ENCODE measurements around the gene SCG2. TPM values are rescaled to one million over a fixed set of nuclear protein-coding genes. Genes with fewer than 3 reads are reported as not detected.

Gene SCG2
- total and polyA plus RNA-seq, 2 of the 4 experiments (the other 2 are of a cell fraction) = 0.36 to 0.46 TPM

DNA sequence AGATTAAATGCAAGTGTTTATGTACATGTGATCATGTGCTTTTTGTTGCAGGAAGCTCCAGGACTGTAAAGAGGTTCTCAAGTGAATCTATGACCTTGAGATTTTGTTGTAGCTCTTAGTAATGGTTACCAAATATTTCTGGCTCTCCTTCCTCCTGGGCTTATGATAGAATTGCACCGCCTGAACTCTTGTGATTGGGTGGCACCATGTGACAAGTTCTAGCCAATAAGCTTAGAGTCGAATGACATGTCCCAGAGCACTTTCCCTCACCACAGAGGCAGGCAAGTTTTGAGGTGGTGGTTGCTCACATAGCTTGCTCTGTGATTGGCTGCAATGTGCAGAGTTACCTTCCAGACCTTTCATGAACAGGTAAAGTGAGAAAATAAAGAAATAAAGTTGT, 8.9 kb upstream of the SCG2 start:
- Histone ChIP-seq H2BK20ac (ENCODE audit: low read depth, low read length) (no peak overlapping the region), H3K9me1 (ENCODE audit: insufficient read depth, low read length) (no peaks in the 10 kb centered on the region; the same call in 1 of the 2 replicates), H3K56ac (ENCODE audit: extremely low read depth, insufficient read depth, low read length) (no peak overlapping the region), H3K18ac (ENCODE audit: low read depth, low read length) (no peak overlapping the region), H3K27me3 (ENCODE audit: control insufficient read depth, insufficient read depth, low read length) (no peaks in the 10 kb centered on the region), H3K9me3 (ENCODE audit: control insufficient read depth, insufficient read depth, low read length) (no peaks in the 10 kb centered on the region), H3K14ac (replicated peaks; ENCODE audit: low read depth, low read length) (no peak overlapping the region), H3K36me3 (ENCODE audit: control insufficient read depth, insufficient read depth, low read length) (no peaks in the 10 kb centered on the region), H4K5ac (ENCODE audit: low read depth, low read length) (no peak overlapping the region), H2BK120ac (ENCODE audit: low read depth, low read length) (no peak overlapping the region), H3K23ac (ENCODE audit: low read depth, low read length) (no peak overlapping the region), H3K4me2 (ENCODE audit: low read depth, low read length) (no peak overlapping the region), H2AFZ (replicated peaks; ENCODE audit: low read length, poor library complexity) (peak overlapping the region; percentile 18), H4K91ac (ENCODE audit: insufficient read depth, low read depth, low read length) (no peak overlapping the region), H3K4ac (ENCODE audit: low read depth, low read length) (no peak overlapping the region), H3K9ac (ENCODE audit: low read depth, low read length) (no peak overlapping the region), H3K4me1 (ENCODE audit: control insufficient read depth, insufficient read depth, low read length) (peaks cover 3% of the 10 kb centered on the region; the same call in 1 of the 2 replicates), H2AK9ac (replicated peaks; ENCODE audit: low read depth, low read length, poor library complexity) (no peak overlapping the region), H4K20me1 (ENCODE audit: insufficient read depth, low read length) (no peaks in the 10 kb centered on the region), H2AK5ac (ENCODE audit: low read depth, low read length) (no peak overlapping the region), H3K27ac (ENCODE audit: insufficient read depth, low read length) (no peak overlapping the region), H2BK15ac (ENCODE audit: low read depth, low read length) (no peak overlapping the region), H4K8ac (ENCODE audit: low read depth in 2 of 2, low read length in 2 of 2) (no peak overlapping the region), H3K4me3 (ENCODE audit: insufficient read depth, low read depth, low read length) (no peak overlapping the region), H3K79me1 (ENCODE audit: low read depth in 1 of 2, low read length in 2 of 2) (no peaks in the 10 kb centered on the region), H2BK5ac (ENCODE audit: low read depth, low read length, poor library complexity, severe bottlenecking) (no peak overlapping the region)
- dilution Hi-C loops (cut with HindIII; ENCODE audit: low sequenced_read_pairs, unreplicated experiment) (no loop called here), intact Hi-C loops (cut with micrococcal nuclease) (loop anchor here (5.0 to 10.0 kb wide), 2 partner anchors 186 to 556 kb away; partner anchors contain the start of gene KCNE4), in situ Hi-C loops (cut with MboI; ENCODE audit: low sequenced_read_pairs) (no loop called here)
- WGBS, 2 experiments (ENCODE audit: extremely low coverage in 2 of 2, insufficient read length in 1 of 2) = no CpG with 5 or more reads among the region's 2 CpGs
- no TSS peak for BruUV-seq (replicated peaks)
- ChIA-PET POLR2A (ENCODE audit: unreplicated experiment) (no interaction called here), CTCF (no interaction called here)
- ATAC-seq (ENCODE audit: low read depth) (no peak), DNase-seq (no peak)
- TF ChIP-seq FOS (IDR thresholded peaks at IDR 0.05; ENCODE audit: low read depth, low read length) = no peak
- TF ChIP-seq, protein P1, sequence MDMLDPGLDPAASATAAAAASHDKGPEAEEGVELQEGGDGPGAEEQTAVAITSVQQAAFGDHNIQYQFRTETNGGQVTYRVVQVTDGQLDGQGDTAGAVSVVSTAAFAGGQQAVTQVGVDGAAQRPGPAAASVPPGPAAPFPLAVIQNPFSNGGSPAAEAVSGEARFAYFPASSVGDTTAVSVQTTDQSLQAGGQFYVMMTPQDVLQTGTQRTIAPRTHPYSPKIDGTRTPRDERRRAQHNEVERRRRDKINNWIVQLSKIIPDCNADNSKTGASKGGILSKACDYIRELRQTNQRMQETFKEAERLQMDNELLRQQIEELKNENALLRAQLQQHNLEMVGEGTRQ (IDR thresholded peaks at IDR 0.05; ENCODE audit: low read depth, low read length) = no peak; the same call in 1 of the 2 replicates
- TF ChIP-seq MXI1 (IDR thresholded peaks at IDR 0.05; ENCODE audit: borderline replicate concordance, low read depth, low read length) = no peak
- no peak for TF ChIP-seq NFE2L2 (IDR thresholded peaks at IDR 0.05; ENCODE audit: low read depth, low read length)
- no peak for TF ChIP-seq MAZ (IDR thresholded peaks at IDR 0.05; ENCODE audit: borderline replicate concordance, low read depth, low read length)
- TF ChIP-seq RCOR1 (IDR thresholded peaks at IDR 0.05; ENCODE audit: insufficient replicate concordance, low read length) = no peak
- no peak for TF ChIP-seq MAFK (IDR thresholded peaks at IDR 0.05; ENCODE audit: low read depth, low read length)
- no peak for TF ChIP-seq SMC3 (IDR thresholded peaks at IDR 0.05; ENCODE audit: low read depth, low read length)
- TF ChIP-seq, protein P2, sequence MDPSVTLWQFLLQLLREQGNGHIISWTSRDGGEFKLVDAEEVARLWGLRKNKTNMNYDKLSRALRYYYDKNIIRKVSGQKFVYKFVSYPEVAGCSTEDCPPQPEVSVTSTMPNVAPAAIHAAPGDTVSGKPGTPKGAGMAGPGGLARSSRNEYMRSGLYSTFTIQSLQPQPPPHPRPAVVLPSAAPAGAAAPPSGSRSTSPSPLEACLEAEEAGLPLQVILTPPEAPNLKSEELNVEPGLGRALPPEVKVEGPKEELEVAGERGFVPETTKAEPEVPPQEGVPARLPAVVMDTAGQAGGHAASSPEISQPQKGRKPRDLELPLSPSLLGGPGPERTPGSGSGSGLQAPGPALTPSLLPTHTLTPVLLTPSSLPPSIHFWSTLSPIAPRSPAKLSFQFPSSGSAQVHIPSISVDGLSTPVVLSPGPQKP (IDR thresholded peaks at IDR 0.05; ENCODE audit: borderline replicate concordance, low read depth, low read length) = no peak
- TF ChIP-seq, protein P3, sequence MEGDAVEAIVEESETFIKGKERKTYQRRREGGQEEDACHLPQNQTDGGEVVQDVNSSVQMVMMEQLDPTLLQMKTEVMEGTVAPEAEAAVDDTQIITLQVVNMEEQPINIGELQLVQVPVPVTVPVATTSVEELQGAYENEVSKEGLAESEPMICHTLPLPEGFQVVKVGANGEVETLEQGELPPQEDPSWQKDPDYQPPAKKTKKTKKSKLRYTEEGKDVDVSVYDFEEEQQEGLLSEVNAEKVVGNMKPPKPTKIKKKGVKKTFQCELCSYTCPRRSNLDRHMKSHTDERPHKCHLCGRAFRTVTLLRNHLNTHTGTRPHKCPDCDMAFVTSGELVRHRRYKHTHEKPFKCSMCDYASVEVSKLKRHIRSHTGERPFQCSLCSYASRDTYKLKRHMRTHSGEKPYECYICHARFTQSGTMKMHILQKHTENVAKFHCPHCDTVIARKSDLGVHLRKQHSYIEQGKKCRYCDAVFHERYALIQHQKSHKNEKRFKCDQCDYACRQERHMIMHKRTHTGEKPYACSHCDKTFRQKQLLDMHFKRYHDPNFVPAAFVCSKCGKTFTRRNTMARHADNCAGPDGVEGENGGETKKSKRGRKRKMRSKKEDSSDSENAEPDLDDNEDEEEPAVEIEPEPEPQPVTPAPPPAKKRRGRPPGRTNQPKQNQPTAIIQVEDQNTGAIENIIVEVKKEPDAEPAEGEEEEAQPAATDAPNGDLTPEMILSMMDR (conservative IDR thresholded peaks at IDR 0.05; ENCODE audit: low read depth, low read length) = no peak
- no peak for TF ChIP-seq BHLHE40 (IDR thresholded peaks at IDR 0.05; ENCODE audit: low read depth, low read length)
- no peak for TF ChIP-seq CHD1 (IDR thresholded peaks at IDR 0.05; ENCODE audit: low read depth, low read length)
- TF ChIP-seq CEBPB (IDR thresholded peaks at IDR 0.05; ENCODE audit: low read depth, low read length) = no peak
- TF ChIP-seq RAD21 (IDR thresholded peaks at IDR 0.05; ENCODE audit: low read length) = no peak

Data from IMR-90 (cell line).